Measurements from ENCODE around the gene GATAD1. TPM values are rescaled to one million over a fixed set of nuclear protein-coding genes. Genes with fewer than 3 reads are reported as not detected.

Gene GATAD1
- total RNA-seq, 2 donors from 2014 or later = 12.4 to 15.4 TPM

GRCh38 chr7:92417913-92418312 is 29.4 kb upstream of the GATAD1 start:
- Histone ChIP-seq H3K9me3 (no peaks in the 10 kb centered on the region), H3K36me3 (no peaks in the 10 kb centered on the region), H3K27ac (no peak overlapping the region), H3K27me3 (no peaks in the 10 kb centered on the region), H3K4me1 (no peaks in the 10 kb centered on the region), H3K4me3 (no peak overlapping the region)
- no peak for DNase-seq (ENCODE audit: low spot score)
- no peak for TF ChIP-seq CTCF (IDR thresholded peaks at IDR 0.05)

- Histone ChIP-seq H3K4me3 (no peak overlapping the region), H3K4me1 (peaks cover 0 to 4% of the 10 kb centered on the region in 2 donors), H3K27me3 (no peaks in the 10 kb centered on the region), H3K36me3 (no peaks in the 10 kb centered on the region), H3K9me3 (no peaks in the 10 kb centered on the region), H3K27ac (no peak overlapping the region)
- no peak for TF ChIP-seq CTCF (IDR thresholded peaks at IDR 0.05)
- DNase-seq (ENCODE audit: low spot score) = no peak
Observed at GRCh38 chr7:92421676-92422435, 25.4 kb upstream of the GATAD1 start.

GRCh38 chr7:92422926-92423325 is 24.4 kb upstream of the GATAD1 start:
- TF ChIP-seq CTCF (IDR thresholded peaks at IDR 0.05) = no peak
- peaks cover 0 to 4% of the 10 kb centered on the region in 2 donors for H3K4me1 ChIP-seq
- H3K27me3 ChIP-seq = no peaks in the 10 kb centered on the region
- no peak overlapping the region for H3K27ac ChIP-seq
- H3K9me3 ChIP-seq = no peaks in the 10 kb centered on the region
- no peak overlapping the region for H3K4me3 ChIP-seq
- H3K36me3 ChIP-seq = no peaks in the 10 kb centered on the region
- DNase-seq (ENCODE audit: low spot score) = no peak

GRCh38 chr7:92423710-92424131 is 23.6 kb upstream of the GATAD1 start:
- TF ChIP-seq CTCF (IDR thresholded peaks at IDR 0.05) = no peak
- H3K4me3 ChIP-seq = no peak overlapping the region
- no peaks in the 10 kb centered on the region for H3K36me3 ChIP-seq
- no peaks in the 10 kb centered on the region for H3K9me3 ChIP-seq
- no peak overlapping the region for H3K27ac ChIP-seq
- DNase-seq (ENCODE audit: low spot score) = no peak
- H3K27me3 ChIP-seq = no peaks in the 10 kb centered on the region
- peaks cover 0 to 4% of the 10 kb centered on the region in 2 donors for H3K4me1 ChIP-seq

GRCh38 chr7:92425311-92425947 is 21.9 kb upstream of the GATAD1 start:
- TF ChIP-seq CTCF (IDR thresholded peaks at IDR 0.05) = no peak
- no peak for DNase-seq (ENCODE audit: low spot score)
- Histone ChIP-seq H3K27me3 (no peaks in the 10 kb centered on the region), H3K4me3 (no peak overlapping the region), H3K9me3 (no peaks in the 10 kb centered on the region), H3K27ac (no peak overlapping the region), H3K36me3 (no peaks in the 10 kb centered on the region), H3K4me1 (peaks cover 0 to 4% of the 10 kb centered on the region in 2 donors)

Data from right atrium auricular region (tissue), 2 donors.